CD4-positive, alpha-beta T cell treated with Interleukin-6 for 4 hours (primary cell): ENCODE data around the gene LRRC37A2.
A peak's percentile ranks its signal among the peaks of the same experiment; 100 is the strongest.
"Not testable (repeated sequence)": the region's sequence is repeated elsewhere in the genome, so short reads cannot be mapped to it uniquely, and the experiment has no call there.

ENCODE experiments used
- DNase-seq: peaks from one replicate; pipeline ENCODE4 v3.0.0-alpha.2; 2020; ENCODE audit warnings: mixed read lengths

Gene LRRC37A2

GRCh38 chr17:46512168-46512567, at the start of gene LRRC37A2:
TSS of gene LRRC37A2 (plus strand) at chr17:46512468. CDS start at chr17:46512713, 245 bp downstream.
- DNase-seq, result not testable (repeated sequence)

GRCh38 chr17:46467618-46468017, 44.6 kb upstream of the LRRC37A2 start:
- not testable (repeated sequence) for DNase-seq

- DNase-seq, result not testable (repeated sequence)
Measured at GRCh38 chr17:46474489-46474888, 37.8 kb upstream of the LRRC37A2 start.

GRCh38 chr17:46475583-46475982, 36.7 kb upstream of the LRRC37A2 start:
- not testable (repeated sequence) for DNase-seq

- not testable (repeated sequence) for DNase-seq
Measured at GRCh38 chr17:46478823-46479222, 33.4 kb upstream of the LRRC37A2 start.

- DNase-seq, result not testable (repeated sequence)
Measured at GRCh38 chr17:46481310-46481709, 31.0 kb upstream of the LRRC37A2 start.

GRCh38 chr17:46492021-46492420, 20.2 kb upstream of the LRRC37A2 start:
- DNase-seq, result not testable (repeated sequence)

- DNase-seq, result not testable (repeated sequence)
Measured at GRCh38 chr17:46499437-46500139, 12.7 kb upstream of the LRRC37A2 start.

- not testable (repeated sequence) for DNase-seq
Measured at GRCh38 chr17:46505896-46506295, 6.4 kb upstream of the LRRC37A2 start.

- not testable (repeated sequence) for DNase-seq
Measured at GRCh38 chr17:46534716-46535115, 22.4 kb downstream of the LRRC37A2 start.

GRCh38 chr17:46548607-46549006, 36.3 kb downstream of the LRRC37A2 start:
- peak; percentile 1 for DNase-seq

GRCh38 chr17:46559155-46559554, 46.9 kb downstream of the LRRC37A2 start:
- DNase-seq, result not testable (repeated sequence)

- not testable (repeated sequence) for DNase-seq
Measured at GRCh38 chr17:46560048-46560447, 47.8 kb downstream of the LRRC37A2 start.

GRCh38 chr17:46566284-46566683, 54.0 kb downstream of the LRRC37A2 start:
- DNase-seq, result not testable (repeated sequence)

- not testable (repeated sequence) for DNase-seq
Measured at GRCh38 chr17:46566980-46567379, 54.7 kb downstream of the LRRC37A2 start.

GRCh38 chr17:46571796-46572195, 59.5 kb downstream of the LRRC37A2 start:
- not testable (repeated sequence) for DNase-seq

GRCh38 chr17:46579083-46580075, 67.1 kb downstream of the LRRC37A2 start, which contains the start of gene ARL17A:
TSS of gene ARL17A (minus strand) at chr17:46579691. CDS start at chr17:46576322, 3,369 bp downstream.
- not testable (repeated sequence) for DNase-seq

- not testable (repeated sequence) for DNase-seq
Measured at GRCh38 chr17:46580082-46580481, 67.8 kb downstream of the LRRC37A2 start.

- not testable (repeated sequence) for DNase-seq
Measured at GRCh38 chr17:46585444-46585843, 73.2 kb downstream of the LRRC37A2 start.

GRCh38 chr17:46590157-46591146, 78.2 kb downstream of the LRRC37A2 start, which contains the start of gene NSF:
TSS of gene NSF (plus strand) at chr17:46590669. CDS start at chr17:46590776, 107 bp downstream.
- not testable (repeated sequence) for DNase-seq

GRCh38 chr17:46591332-46591731, 79.1 kb downstream of the LRRC37A2 start:
- DNase-seq, result not testable (repeated sequence)
